Kidney (tissue), 14 donors: ENCODE results near the gene MS4A4A. TPM values are rescaled to one million over a fixed set of nuclear protein-coding genes. Genes with fewer than 3 reads are reported as not detected.
"Not testable (repeated sequence)": the region's sequence is repeated elsewhere in the genome, so short reads cannot be mapped to it uniquely, and the experiment has no call there.

Experiments
- DNase-seq, 5 donors: peaks; one replicate each; pipeline ENCODE4 v3.0.0-alpha.2; 2013 to 2020
- FAIRE-seq: peaks from 2 replicates; lab custom pipeline; 2012; peaks lifted over from hg19 to GRCh38; lab: Jason Lieb, UNC
- H3K27ac ChIP-seq, 2 donors: one replicate each; pipeline ENCODE4 v1.7.0; 2013; ENCODE audit warnings: low read depth in 2 of 2, low read length in 2 of 2, inconsistent platforms in 1 of 2
- H3K27me3 ChIP-seq: one replicate; pipeline ENCODE4 v1.7.1; 2013; ENCODE audit warnings: low read length, inconsistent platforms; ENCODE audit not compliant: control insufficient read depth, insufficient read depth
- H3K36me3 ChIP-seq, 3 donors: one replicate each; pipeline versions ENCODE4 v1.7.0 to v1.7.1; 2013; ENCODE audit warnings: low read length in 3 of 3, control low read depth in 1 of 3, inconsistent platforms in 1 of 3; ENCODE audit not compliant: insufficient read depth in 3 of 3, control insufficient read depth in 2 of 3
- H3K4me1 ChIP-seq, 3 donors: one replicate each; pipeline versions ENCODE4 v1.7.0 to v1.7.1; 2013; ENCODE audit warnings: low read length in 3 of 3, inconsistent platforms in 1 of 3, low read depth in 1 of 3; ENCODE audit not compliant: control insufficient read depth in 2 of 3, insufficient read depth in 2 of 3
- H3K4me3 ChIP-seq, 3 donors: one replicate each; pipeline versions ENCODE4 v1.7.0 to v1.8.1; 2013; ENCODE audit warnings: low read length in 3 of 3, control low read depth in 1 of 3, inconsistent platforms in 1 of 3
- H3K9ac ChIP-seq, 3 donors: one replicate each; pipeline versions ENCODE4 v1.7.0 to v1.7.1; 2013; ENCODE audit warnings: low read length in 3 of 3, control low read depth in 1 of 3, inconsistent platforms in 1 of 3
- H3K9me3 ChIP-seq, 3 donors: one replicate each; pipeline versions ENCODE4 v1.7.0 to v1.7.1; 2013; ENCODE audit warnings: low read length in 3 of 3, control low read depth in 1 of 3, inconsistent platforms in 1 of 3; ENCODE audit not compliant: control insufficient read depth in 2 of 3, insufficient read depth in 1 of 3
- intact Hi-C: fragments of 100-400 bp; cut with DNase I; formaldehyde crosslinking; loops from one replicate; pipeline ENCODE4 v1.11.1; 2022
- polyA plus RNA-seq: library from polyadenylated mRNA; stranded (reverse); fragments of 350-450 nt; fragmentation: Illumina TruSeq; extraction: RNeasy Lipid Tissue Mini Kit (QIAGEN cat#74804); gene quantifications from one replicate; pipeline ENCODE4 v1.2.3, GENCODE V29; 2014; ENCODE audit warnings: low read depth, low replicate concordance; ENCODE audit not compliant: insufficient read depth
- total RNA-seq: library from RNA; stranded (reverse); fragmentation: NEBNext Ultra II Directional; extraction: Animal tissue kit (Norgen Biotek cat#: 25700); gene quantifications from one replicate; pipeline ENCODE4 v1.2.1, GENCODE V29; 2021
- TF ChIP-seq, protein P1 (sequence below): IDR thresholded peaks from 3 replicates; pipeline ENCODE4 v1.5.1; 2012; ENCODE audit warnings: mild to moderate bottlenecking, moderate library complexity, borderline replicate concordance; ENCODE audit not compliant: insufficient read depth; ENCODE audit errors: extremely low read depth
- donor health status: control.
- donor health status: control.
- donor health status: control.
- donor health status: control.
- donor health status: control.
- donor health status: DM: yes; HTN: yes; CAD: no.
- donor health status: Normal renal cell carcinoma (clear cell type).

Gene MS4A4A
- total and polyA plus RNA-seq, 2 donors from 2014 or later = 6.3 to 49.7 TPM

DNA sequence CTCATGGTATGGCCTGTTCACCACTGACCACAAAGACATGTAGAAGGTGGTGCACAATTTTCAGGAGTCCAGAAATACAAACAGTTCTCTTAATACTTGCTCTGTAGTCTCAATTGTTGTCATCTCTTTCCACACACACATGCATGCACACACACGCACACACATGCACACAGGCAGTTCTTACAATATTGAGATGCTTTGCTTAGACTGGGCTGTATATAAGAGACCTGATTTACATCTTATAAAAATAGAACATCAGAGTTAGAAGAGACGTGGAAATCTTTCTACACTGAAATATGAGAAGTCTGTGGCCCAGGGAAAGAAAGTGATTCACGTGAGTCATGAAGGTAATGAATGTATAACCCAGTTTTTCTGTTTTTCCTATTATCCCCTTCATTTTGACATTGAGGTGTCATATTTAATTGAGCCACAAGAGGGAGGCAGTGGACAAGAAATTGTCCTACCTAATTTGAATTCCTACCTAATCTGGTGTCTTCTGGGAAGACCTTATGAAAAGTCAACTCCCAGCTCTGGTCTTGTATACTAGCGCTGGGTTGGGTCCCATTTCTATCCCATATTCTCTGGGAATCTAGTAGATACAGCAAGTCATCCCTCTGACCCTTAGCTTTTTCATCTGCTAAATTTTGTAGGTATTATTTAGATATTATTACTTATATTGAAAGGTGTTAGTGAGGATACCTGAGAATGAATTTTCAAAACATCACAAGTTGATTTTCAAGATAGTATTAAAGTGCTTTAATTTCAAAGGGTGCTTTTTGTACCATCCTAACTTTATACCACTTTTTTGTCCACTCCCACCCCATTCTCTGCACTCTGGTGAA lies 14.9 kb upstream of the MS4A4A start:
- TF ChIP-seq, protein P1, sequence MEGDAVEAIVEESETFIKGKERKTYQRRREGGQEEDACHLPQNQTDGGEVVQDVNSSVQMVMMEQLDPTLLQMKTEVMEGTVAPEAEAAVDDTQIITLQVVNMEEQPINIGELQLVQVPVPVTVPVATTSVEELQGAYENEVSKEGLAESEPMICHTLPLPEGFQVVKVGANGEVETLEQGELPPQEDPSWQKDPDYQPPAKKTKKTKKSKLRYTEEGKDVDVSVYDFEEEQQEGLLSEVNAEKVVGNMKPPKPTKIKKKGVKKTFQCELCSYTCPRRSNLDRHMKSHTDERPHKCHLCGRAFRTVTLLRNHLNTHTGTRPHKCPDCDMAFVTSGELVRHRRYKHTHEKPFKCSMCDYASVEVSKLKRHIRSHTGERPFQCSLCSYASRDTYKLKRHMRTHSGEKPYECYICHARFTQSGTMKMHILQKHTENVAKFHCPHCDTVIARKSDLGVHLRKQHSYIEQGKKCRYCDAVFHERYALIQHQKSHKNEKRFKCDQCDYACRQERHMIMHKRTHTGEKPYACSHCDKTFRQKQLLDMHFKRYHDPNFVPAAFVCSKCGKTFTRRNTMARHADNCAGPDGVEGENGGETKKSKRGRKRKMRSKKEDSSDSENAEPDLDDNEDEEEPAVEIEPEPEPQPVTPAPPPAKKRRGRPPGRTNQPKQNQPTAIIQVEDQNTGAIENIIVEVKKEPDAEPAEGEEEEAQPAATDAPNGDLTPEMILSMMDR = peak; percentile 52
- Histone ChIP-seq H3K9ac (no peak overlapping the region), H3K4me3 (no peak overlapping the region), H3K9me3 (peaks cover 0 to 5% (median 0%) of the 10 kb centered on the region in 3 donors), H3K4me1 (no peaks in the 10 kb centered on the region), H3K27ac (no peak overlapping the region), H3K36me3 (no peaks in the 10 kb centered on the region), H3K27me3 (no peaks in the 10 kb centered on the region)
- DNase-seq = peak in 2 of 5 donors; percentile 49 to 52
- FAIRE-seq = peak; percentile 50
- intact Hi-C loops = no loop called here

DNA sequence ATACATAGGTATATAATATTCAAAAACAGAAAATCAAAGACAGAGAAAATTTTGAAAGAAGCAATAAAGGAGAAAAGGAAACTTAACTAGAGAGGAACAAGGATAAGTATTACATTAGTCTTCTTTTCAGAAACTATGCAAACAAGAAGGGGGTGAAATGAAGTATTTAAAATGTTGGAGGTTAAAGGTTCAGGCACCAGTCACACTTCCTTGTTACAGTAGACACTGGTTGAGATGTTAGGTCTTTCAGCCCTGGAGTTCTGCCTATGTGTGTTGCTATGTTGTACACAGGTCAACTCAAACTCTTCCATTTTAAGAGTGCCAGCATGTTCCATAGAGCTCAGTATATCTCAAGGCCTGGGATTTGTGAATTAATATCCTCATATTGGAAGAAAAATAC lies 6.0 kb upstream of the MS4A4A start:
- H3K4me3 ChIP-seq = no peak overlapping the region
- no peaks in the 10 kb centered on the region for H3K27me3 ChIP-seq
- intact Hi-C loops = no loop called here
- TF ChIP-seq, protein P1 = no peak
- FAIRE-seq (no peak), DNase-seq (no peak)
- no peaks in the 10 kb centered on the region for H3K36me3 ChIP-seq
- peaks cover 0 to 5% (median 0%) of the 10 kb centered on the region in 3 donors for H3K9me3 ChIP-seq
- H3K27ac ChIP-seq = no peak overlapping the region
- no peaks in the 10 kb centered on the region for H3K4me1 ChIP-seq
- H3K9ac ChIP-seq = no peak overlapping the region

DNA sequence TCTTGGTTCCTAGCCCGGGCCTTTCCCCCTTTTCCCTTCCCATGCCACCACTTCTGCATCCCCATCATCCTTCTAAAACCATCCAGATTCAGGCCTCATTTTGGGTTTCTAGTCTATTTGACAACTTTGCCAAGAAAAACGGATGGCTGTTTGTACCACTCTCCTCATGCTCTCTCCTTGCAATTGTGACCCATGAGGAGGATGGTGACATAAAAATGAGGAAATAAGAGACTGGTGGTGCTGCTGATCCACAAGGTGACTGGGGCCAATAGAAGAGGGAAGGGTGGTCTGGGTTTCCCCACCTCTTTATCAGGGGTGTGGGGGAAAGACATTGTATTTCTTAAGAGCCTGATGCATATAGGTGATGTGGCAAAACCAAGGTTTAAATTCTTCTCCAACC lies 1.0 kb downstream of the MS4A4A start:
- H3K9me3 ChIP-seq = no peaks in the 10 kb centered on the region
- no peaks in the 10 kb centered on the region for H3K36me3 ChIP-seq
- TF ChIP-seq, protein P1 = no peak
- FAIRE-seq = no peak
- no peak overlapping the region for H3K4me3 ChIP-seq
- H3K9ac ChIP-seq = no peak overlapping the region
- intact Hi-C loops = no loop called here
- no peaks in the 10 kb centered on the region for H3K27me3 ChIP-seq
- no peaks in the 10 kb centered on the region for H3K4me1 ChIP-seq
- no peak for DNase-seq
- H3K27ac ChIP-seq = no peak overlapping the region

DNA sequence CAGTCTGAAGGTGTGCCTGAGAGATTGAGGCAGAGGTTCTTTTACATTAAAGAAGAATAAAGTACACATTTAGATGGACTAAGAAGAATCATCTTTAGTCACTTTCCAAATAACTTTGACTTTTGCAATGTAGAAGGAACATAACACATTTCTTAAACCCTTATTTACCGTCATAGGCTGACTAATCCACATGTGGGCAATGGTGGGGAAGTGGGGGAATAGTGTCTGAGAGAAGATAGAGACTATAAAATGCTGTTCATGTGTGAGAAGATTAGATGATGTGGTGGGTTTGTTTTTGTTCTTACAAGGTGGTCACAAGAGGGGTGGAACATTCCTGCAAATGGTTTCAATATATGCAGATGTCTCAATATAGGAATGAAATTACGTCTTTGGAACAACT lies 1.8 kb downstream of the MS4A4A start:
- FAIRE-seq = no peak
- DNase-seq = no peak
- H3K4me3 ChIP-seq = no peak overlapping the region
- H3K4me1 ChIP-seq = no peaks in the 10 kb centered on the region
- no peak overlapping the region for H3K9ac ChIP-seq
- H3K27me3 ChIP-seq = no peaks in the 10 kb centered on the region
- no peaks in the 10 kb centered on the region for H3K9me3 ChIP-seq
- no peak overlapping the region for H3K27ac ChIP-seq
- TF ChIP-seq, protein P1 = no peak
- no peaks in the 10 kb centered on the region for H3K36me3 ChIP-seq
- intact Hi-C loops = no loop called here

DNA sequence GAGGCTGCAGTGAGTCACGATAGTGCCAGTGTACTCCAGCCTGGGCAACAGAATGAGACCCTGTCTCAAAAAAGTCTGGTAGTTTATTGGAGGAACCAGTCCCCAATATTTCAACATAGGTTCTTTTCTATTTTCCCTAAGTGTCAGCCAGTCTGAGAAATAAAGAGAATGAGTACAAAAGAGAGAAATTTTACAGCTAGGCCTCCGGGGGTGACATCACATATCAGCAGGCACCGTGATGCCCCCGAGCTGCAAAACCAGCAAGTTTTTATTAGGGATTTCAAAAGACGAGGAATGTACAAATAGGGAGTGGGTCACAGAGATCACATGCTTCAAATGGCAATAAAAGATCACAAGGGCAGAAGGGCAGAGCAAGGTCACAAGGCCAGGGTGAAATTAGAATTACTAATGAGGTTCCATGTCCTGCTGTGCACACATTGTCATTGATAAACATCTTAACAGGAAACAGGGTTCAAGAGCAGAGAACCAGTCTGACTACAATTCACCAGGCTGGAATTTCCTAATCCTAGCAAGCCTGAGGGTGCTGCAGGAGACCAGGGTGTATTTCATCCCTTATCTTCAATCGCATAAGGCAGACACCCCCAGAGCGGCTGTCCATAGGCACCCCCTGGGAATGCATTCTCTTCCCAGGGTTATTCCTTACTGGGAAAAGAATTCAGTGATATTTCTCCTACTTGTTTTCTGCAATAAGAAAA lies 5.1 kb downstream of the MS4A4A start:
- intact Hi-C loops, DNase-seq, H3K27ac ChIP-seq, FAIRE-seq, H3K4me3 ChIP-seq, H3K36me3 ChIP-seq, H3K27me3 ChIP-seq, H3K9me3 ChIP-seq, H3K4me1 ChIP-seq, H3K9ac ChIP-seq: not testable (repeated sequence)
